RPMI8226 (cell line): ENCODE results near the gene SLC30A3.
"Not testable (repeated sequence)": the region's sequence is repeated elsewhere in the genome, so short reads cannot be mapped to it uniquely, and the experiment has no call there.

ENCODE experiments used
- DNase-seq: peaks from one replicate; pipeline ENCODE4 v3.0.0-alpha.2; 2015

Gene SLC30A3

GRCh38 chr2:27282892-27283291, 20.0 kb upstream of the SLC30A3 start:
- DNase-seq = no peak

GRCh38 chr2:27281855-27282559, 19.2 kb upstream of the SLC30A3 start, which contains the start of gene TRIM54:
TSS of gene TRIM54 (plus strand) at chr2:27282429. CDS start at chr2:27282732, 303 bp downstream.
- DNase-seq = no peak

GRCh38 chr2:27281442-27281841, 18.6 kb upstream of the SLC30A3 start:
- no peak for DNase-seq

- DNase-seq = no peak
Measured at GRCh38 chr2:27280826-27281225, 18.0 kb upstream of the SLC30A3 start.

- DNase-seq = no peak
Measured at GRCh38 chr2:27278010-27278409, 15.2 kb upstream of the SLC30A3 start.

- no peak for DNase-seq
Measured at GRCh38 chr2:27275211-27276150, 12.6 kb upstream of the SLC30A3 start, which contains the start of gene DNAJC5G. TSS of gene DNAJC5G (plus strand) at chr2:27275433. CDS start at chr2:27276729, 1,296 bp downstream.

- not testable (repeated sequence) for DNase-seq
Measured at GRCh38 chr2:27272537-27273522, 10.0 kb upstream of the SLC30A3 start.

- no peak for DNase-seq
Measured at GRCh38 chr2:27271631-27272340, 8.9 kb upstream of the SLC30A3 start.

GRCh38 chr2:27270670-27271069, 7.8 kb upstream of the SLC30A3 start:
- DNase-seq = no peak

GRCh38 chr2:27270131-27270530, 7.3 kb upstream of the SLC30A3 start:
- DNase-seq = no peak

GRCh38 chr2:27268296-27268695, 5.4 kb upstream of the SLC30A3 start:
- DNase-seq = not testable (repeated sequence)

- DNase-seq = no peak
Measured at GRCh38 chr2:27265536-27265870, 2.7 kb upstream of the SLC30A3 start.

- peak; percentile 76 for DNase-seq
Measured at GRCh38 chr2:27264753-27265535, 2.1 kb upstream of the SLC30A3 start.

GRCh38 chr2:27264253-27264752, 1.5 kb upstream of the SLC30A3 start:
- DNase-seq = peak; percentile 44

GRCh38 chr2:27263287-27264252, 723 bp upstream of the SLC30A3 start:
- peak; percentile 29 for DNase-seq

- no peak for DNase-seq
Measured at GRCh38 chr2:27261926-27262298, 935 bp downstream of the SLC30A3 start.

- DNase-seq = no peak
Measured at GRCh38 chr2:27261241-27261925, 1.5 kb downstream of the SLC30A3 start.

GRCh38 chr2:27258051-27258450, 4.8 kb downstream of the SLC30A3 start:
- DNase-seq = no peak

GRCh38 chr2:27256855-27257454, 5.9 kb downstream of the SLC30A3 start:
- no peak for DNase-seq
